Measurements from ENCODE around the gene MAK.
"Not testable (repeated sequence)": the region's sequence is repeated elsewhere in the genome, so short reads cannot be mapped to it uniquely, and the experiment has no call there.

DNA sequence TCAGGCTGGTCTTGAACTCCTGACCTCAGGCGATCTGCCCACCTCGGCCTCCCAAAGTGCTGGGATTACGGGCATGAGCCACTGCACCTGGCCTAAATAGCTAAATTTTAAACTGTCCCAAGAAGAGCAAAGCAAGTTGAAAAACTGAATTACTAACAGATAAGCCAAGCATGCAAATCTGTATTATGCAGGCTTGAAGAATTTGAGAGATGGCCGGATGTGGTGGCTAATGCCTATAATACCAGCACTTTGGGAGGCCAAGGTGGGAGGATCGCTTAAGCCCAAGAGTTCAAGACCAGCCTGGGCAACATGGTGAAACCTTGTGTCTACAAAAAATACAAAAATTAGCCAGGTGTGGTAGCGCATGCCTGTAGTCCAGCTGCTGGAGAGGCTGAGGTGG, 24.2 kb downstream of the MAK start:
- not testable (repeated sequence) for TF ChIP-seq ZNF275 (CRISPR knock-in tag; IDR thresholded peaks at IDR 0.05; ENCODE audit: borderline replicate concordance); NR2C2 (CRISPR knock-in tag; IDR thresholded peaks at IDR 0.05; ENCODE audit: borderline replicate concordance); CTCF (CRISPR knock-in tag; IDR thresholded peaks at IDR 0.05); ZNF510 (CRISPR knock-in tag; IDR thresholded peaks at IDR 0.05; ENCODE audit: low read depth); HDAC2 (CRISPR knock-in tag; IDR thresholded peaks at IDR 0.05); ZBTB39 (CRISPR knock-in tag; IDR thresholded peaks at IDR 0.05)
- TF ChIP-seq, protein P1, sequence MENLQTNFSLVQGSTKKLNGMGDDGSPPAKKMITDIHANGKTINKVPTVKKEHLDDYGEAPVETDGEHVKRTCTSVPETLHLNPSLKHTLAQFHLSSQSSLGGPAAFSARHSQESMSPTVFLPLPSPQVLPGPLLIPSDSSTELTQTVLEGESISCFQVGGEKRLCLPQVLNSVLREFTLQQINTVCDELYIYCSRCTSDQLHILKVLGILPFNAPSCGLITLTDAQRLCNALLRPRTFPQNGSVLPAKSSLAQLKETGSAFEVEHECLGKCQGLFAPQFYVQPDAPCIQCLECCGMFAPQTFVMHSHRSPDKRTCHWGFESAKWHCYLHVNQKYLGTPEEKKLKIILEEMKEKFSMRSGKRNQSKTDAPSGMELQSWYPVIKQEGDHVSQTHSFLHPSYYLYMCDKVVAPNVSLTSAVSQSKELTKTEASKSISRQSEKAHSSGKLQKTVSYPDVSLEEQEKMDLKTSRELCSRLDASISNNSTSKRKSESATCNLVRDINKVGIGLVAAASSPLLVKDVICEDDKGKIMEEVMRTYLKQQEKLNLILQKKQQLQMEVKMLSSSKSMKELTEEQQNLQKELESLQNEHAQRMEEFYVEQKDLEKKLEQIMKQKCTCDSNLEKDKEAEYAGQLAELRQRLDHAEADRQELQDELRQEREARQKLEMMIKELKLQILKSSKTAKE (CRISPR knock-in tag; IDR thresholded peaks at IDR 0.05; ENCODE audit: borderline replicate concordance) = not testable (repeated sequence)
